GM10266 (cell line): Measurements from ENCODE around the gene BLOC1S5.
"Not testable (repeated sequence)": the region's sequence is repeated elsewhere in the genome, so short reads cannot be mapped to it uniquely, and the experiment has no call there.

Experiments
- DNase-seq: peaks from one replicate; pipeline ENCODE4 v3.0.0; 2012; ENCODE audit errors: extremely low spot score
- CTCF ChIP-seq: IDR thresholded peaks from 2 replicates; pipeline ENCODE4 v1.5.1; 2012; ENCODE audit warnings: mild to moderate bottlenecking, low read depth; ENCODE audit not compliant: control insufficient read depth, insufficient read depth; ENCODE audit errors: missing control alignments

The BLOC1S5 gene

GRCh38 chr6:8041913-8042583 lies 22.1 kb downstream of the BLOC1S5 start:
- TF ChIP-seq CTCF, result no peak
- DNase-seq, result no peak

- DNase-seq, result not testable (repeated sequence)
These were observed 30.1 kb downstream of the BLOC1S5 start for GRCh38 chr6:8034107-8034506.

- DNase-seq, result no peak
- TF ChIP-seq CTCF, result no peak
These were observed 33.3 kb downstream of the BLOC1S5 start for GRCh38 chr6:8030920-8031319.

GRCh38 chr6:8029243-8029870 lies 34.8 kb downstream of the BLOC1S5 start:
- TF ChIP-seq CTCF, result no peak
- no peak for DNase-seq

- DNase-seq, result no peak
- no peak for TF ChIP-seq CTCF
These were observed 36.1 kb downstream of the BLOC1S5 start for GRCh38 chr6:8027965-8028651.

GRCh38 chr6:8026800-8027199 lies 37.4 kb downstream of the BLOC1S5 start:
- TF ChIP-seq CTCF, result no peak
- DNase-seq, result no peak

- TF ChIP-seq CTCF, result no peak
- DNase-seq, result no peak
These were observed 39.0 kb downstream of the BLOC1S5 start for GRCh38 chr6:8025191-8025590.

- DNase-seq, result no peak
- TF ChIP-seq CTCF, result no peak
These were observed 40.6 kb downstream of the BLOC1S5 start for GRCh38 chr6:8023638-8024037.
